T47D (cell line): ENCODE results near the gene DHX32.

Source experiments
- DNase-seq, 2 experiments: peaks; one replicate each; pipeline versions ENCODE4 v3.0.0 to v3.0.0-alpha.2; 2011 to 2012; ENCODE audit warnings: low read depth in 1 of 2, low spot score in 1 of 2
- JUND ChIP-seq: IDR thresholded peaks from 2 replicates; pipeline ENCODE4 v1.6.1; 2012; ENCODE audit warnings: low read depth
- in situ Hi-C: cut with HindIII; loops from 2 replicates; pipeline ENCODE4 v1.10.0; 2016; ENCODE audit warnings: low sequenced_read_pairs, low pct_unique_long_range_greater_than_20kb

Gene DHX32

GRCh38 chr10:125822878-125823662 is 58.0 kb downstream of the DHX32 start, which contains the start of the genes BCCIP and UROS:
Gene BCCIP (plus strand): TSS chr10:125823546. CDS start chr10:125823558, 12 bp downstream.
Gene UROS (minus strand): TSS chr10:125823258. CDS start chr10:125816499, 6,759 bp downstream.
- peak; percentile 75 to 89 for DNase-seq
- TF ChIP-seq JUND, result no peak
- in situ Hi-C loops, result no loop called here

- TF ChIP-seq JUND, result no peak
- in situ Hi-C loops, result no loop called here
- DNase-seq, result no peak
Observed at GRCh38 chr10:125820701-125821100, 60.4 kb downstream of the DHX32 start.

- in situ Hi-C loops, result no loop called here
- no peak for TF ChIP-seq JUND
- DNase-seq, result no peak
Observed at GRCh38 chr10:125817337-125817946, 63.6 kb downstream of the DHX32 start.

- in situ Hi-C loops, result no loop called here
- no peak for DNase-seq
- TF ChIP-seq JUND, result no peak
Observed at GRCh38 chr10:125816548-125816947, 64.5 kb downstream of the DHX32 start.

GRCh38 chr10:125815764-125816163 is 65.3 kb downstream of the DHX32 start:
- in situ Hi-C loops, result no loop called here
- no peak for TF ChIP-seq JUND
- DNase-seq, result no peak

- in situ Hi-C loops, result no loop called here
- DNase-seq, result no peak
- TF ChIP-seq JUND, result no peak
Observed at GRCh38 chr10:125812128-125812750, 68.9 kb downstream of the DHX32 start.

- no peak for DNase-seq
- in situ Hi-C loops, result no loop called here
- TF ChIP-seq JUND, result no peak
Observed at GRCh38 chr10:125811251-125811650, 69.8 kb downstream of the DHX32 start.

- DNase-seq, result no peak
- TF ChIP-seq JUND, result no peak
- in situ Hi-C loops, result no loop called here
Observed at GRCh38 chr10:125808047-125808446, 73.0 kb downstream of the DHX32 start.

GRCh38 chr10:125802739-125803138 is 78.4 kb downstream of the DHX32 start:
- no peak for DNase-seq
- in situ Hi-C loops, result no loop called here
- no peak for TF ChIP-seq JUND

GRCh38 chr10:125802131-125802530 is 79.0 kb downstream of the DHX32 start:
- in situ Hi-C loops, result no loop called here
- DNase-seq, result no peak
- TF ChIP-seq JUND, result no peak

GRCh38 chr10:125801574-125801973 is 79.5 kb downstream of the DHX32 start:
- no peak for DNase-seq
- TF ChIP-seq JUND, result no peak
- in situ Hi-C loops, result no loop called here

GRCh38 chr10:125799451-125800182 is 81.5 kb downstream of the DHX32 start:
- in situ Hi-C loops, result no loop called here
- no peak for TF ChIP-seq JUND
- no peak for DNase-seq
